Stomach (tissue), 4 donors: ENCODE data around the gene PRKCG.

ENCODE experiments used
- CTCF ChIP-seq, 7 experiments: fragments of 450-650 bp in 4 of 7; fragments of 200-600 bp in 3 of 7; sonication (generic) in 3 of 7; IDR thresholded peaks; one replicate each; pipeline ENCODE4 v1.5.1; 2016 to 2019; ENCODE audit warnings: antibody characterized with exemption in 7 of 7, control low read depth in 2 of 7, mild to moderate bottlenecking in 1 of 7
- POLR2A ChIP-seq, 4 donors: fragments of 450-650 bp; IDR thresholded peaks; one replicate each; pipeline ENCODE4 v1.6.1; 2016; ENCODE audit warnings: antibody characterized with exemption in 4 of 4, control low read depth in 2 of 4, mild to moderate bottlenecking in 1 of 4, moderate library complexity in 1 of 4
- POLR2AphosphoS5 ChIP-seq, 3 donors: sonication (generic); formaldehyde crosslinking; IDR thresholded peaks; one replicate each; pipeline ENCODE4 v1.6.1; 2016; ENCODE audit warnings: antibody characterized with exemption in 3 of 3

- TF ChIP-seq CTCF (IDR thresholded peaks at IDR 0.05) = no peak
- no peak for TF ChIP-seq POLR2A (IDR thresholded peaks at IDR 0.05)
- TF ChIP-seq POLR2AphosphoS5 (IDR thresholded peaks at IDR 0.05) = no peak
These were observed 16.2 kb downstream of the PRKCG start for GRCh38 chr19:53898166-53898565.
